Measurements from ENCODE around the gene SGMS1.

SGMS1 gene

DNA sequence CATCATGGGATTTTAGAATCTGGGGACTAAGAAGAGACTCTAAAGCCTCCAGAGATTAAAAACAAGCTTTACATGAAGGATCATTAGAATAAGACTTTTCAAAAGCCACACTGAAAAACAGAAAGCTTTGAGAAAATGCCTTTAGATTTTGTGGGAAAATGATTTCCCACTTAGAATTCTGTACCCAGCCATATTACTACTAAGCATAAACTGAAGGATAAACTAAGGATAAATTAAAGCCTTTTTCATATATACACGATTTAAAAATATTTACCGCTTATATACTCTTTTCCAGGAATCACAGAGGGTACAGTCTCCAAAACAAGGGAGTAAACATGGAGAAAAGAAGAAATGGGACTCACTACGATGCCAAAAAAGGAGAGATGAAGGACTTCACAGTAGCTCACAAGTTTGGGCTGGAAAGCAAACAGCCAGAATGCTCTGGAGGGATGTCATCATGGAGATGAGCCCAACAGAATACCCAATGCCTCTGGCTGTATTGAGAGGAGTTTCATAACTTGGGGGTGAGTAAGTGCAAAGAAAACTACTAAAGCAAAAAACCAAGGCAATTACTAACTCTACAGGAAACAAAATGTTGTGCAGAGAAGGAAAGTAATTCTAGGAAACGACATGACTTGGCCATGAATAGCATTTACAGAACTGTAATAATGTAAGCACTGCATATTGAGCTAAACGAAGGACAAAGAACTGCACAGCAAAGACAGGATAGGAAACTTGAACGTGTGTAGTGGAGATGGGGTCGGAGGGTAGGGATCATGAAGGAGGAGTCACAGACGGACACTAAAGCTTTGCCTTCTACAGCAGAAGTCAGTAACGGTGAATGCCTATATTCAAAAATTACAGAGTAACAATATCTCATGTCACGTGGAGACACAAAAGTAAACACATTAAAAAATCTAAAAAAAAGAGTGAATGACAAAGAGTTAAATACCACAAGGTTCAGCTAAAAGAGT lies 311.0 kb downstream of the SGMS1 start:
- Mint-ChIP-seq H3K4me1 (ENCODE audit: low read depth) (no peaks in the 10 kb centered on the region), H3K27ac (no peak overlapping the region), H3K4me3 (no peak overlapping the region), H3K9me3 (ENCODE audit: low read depth) (no peaks in the 10 kb centered on the region), H3K36me3 (peaks cover 28% of the 10 kb centered on the region), H3K27me3 (no peaks in the 10 kb centered on the region)

DNA sequence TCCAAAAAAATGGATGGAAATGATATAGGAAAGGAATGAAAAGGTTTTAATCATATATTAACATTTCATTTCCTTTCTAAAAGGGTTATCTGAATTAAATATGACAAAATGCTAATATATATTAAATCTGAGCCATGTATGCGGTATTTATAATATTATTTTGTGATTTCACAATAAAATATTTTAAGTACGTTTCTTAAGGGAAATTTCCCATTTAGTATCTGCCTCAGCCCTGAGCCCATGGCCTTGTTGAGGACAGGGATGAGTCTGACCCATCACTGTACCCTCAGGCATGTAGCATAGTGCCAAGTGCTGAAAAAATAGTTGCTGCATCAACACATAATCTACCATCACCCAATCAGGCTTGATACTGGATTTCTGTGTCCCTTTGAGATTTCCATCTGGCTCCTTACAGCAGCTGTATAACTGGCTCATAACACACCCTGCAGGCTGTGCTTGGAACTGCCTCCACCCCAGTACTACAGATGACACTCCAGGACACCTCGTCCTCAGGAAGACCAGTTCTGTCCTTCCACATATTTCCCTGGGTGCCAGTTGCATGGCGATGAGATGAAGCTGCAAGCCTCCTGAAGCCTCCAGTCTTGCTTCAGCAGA lies 313.1 kb downstream of the SGMS1 start:
- peaks cover 31% of the 10 kb centered on the region for H3K36me3 Mint-ChIP-seq
- no peaks in the 10 kb centered on the region for H3K27me3 Mint-ChIP-seq
- no peak overlapping the region for H3K27ac Mint-ChIP-seq
- H3K4me3 Mint-ChIP-seq = no peak overlapping the region
- no peaks in the 10 kb centered on the region for H3K4me1 Mint-ChIP-seq (ENCODE audit: low read depth)
- H3K9me3 Mint-ChIP-seq (ENCODE audit: low read depth) = no peaks in the 10 kb centered on the region

DNA sequence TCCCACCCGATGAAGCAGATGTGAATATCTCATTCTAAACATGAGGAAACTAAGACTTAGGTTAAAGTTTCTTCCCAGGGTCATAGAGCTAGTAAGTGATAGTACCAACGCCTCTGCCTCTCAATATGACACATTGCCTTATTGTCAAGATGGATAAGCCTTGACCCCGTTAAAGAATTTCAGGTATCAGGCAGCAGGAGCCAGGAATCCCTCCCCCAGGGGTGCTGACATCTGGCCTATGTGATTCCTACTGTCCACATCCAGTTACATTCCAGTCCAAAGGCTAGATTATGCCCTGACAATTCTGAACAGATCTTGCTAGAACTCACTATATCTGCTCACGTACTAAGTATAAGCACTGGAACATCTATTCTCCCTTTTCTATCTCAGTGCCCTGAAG lies 314.4 kb downstream of the SGMS1 start:
- Mint-ChIP-seq H3K4me1 (ENCODE audit: low read depth) (no peaks in the 10 kb centered on the region), H3K27ac (no peak overlapping the region), H3K27me3 (no peaks in the 10 kb centered on the region), H3K36me3 (peaks cover 29% of the 10 kb centered on the region), H3K9me3 (ENCODE audit: low read depth) (no peaks in the 10 kb centered on the region), H3K4me3 (no peak overlapping the region)

DNA sequence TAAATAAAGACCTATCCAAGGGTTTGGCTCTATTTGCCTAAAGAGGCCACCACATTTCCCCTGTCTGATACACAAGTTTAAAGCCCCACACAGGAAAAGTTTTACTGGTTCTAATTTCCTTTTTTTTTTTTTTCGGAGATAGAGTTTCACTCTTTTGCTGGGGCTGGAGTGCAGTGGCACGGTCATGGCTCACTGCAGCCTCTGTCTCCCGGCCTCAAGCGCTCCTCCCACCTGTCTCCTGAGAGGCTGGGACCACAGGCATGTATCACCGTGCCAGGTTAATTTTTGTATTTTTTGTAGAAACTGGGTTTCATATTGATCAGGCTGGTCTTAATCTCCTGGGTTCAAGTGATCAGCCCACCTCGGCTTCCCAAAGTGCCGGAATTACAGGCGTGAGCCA lies 319.1 kb downstream of the SGMS1 start:
- H3K27ac Mint-ChIP-seq = no peak overlapping the region
- H3K27me3 Mint-ChIP-seq = no peaks in the 10 kb centered on the region
- peaks cover 5% of the 10 kb centered on the region for H3K9me3 Mint-ChIP-seq (ENCODE audit: low read depth)
- no peak overlapping the region for H3K4me3 Mint-ChIP-seq
- H3K4me1 Mint-ChIP-seq (ENCODE audit: low read depth) = no peaks in the 10 kb centered on the region
- H3K36me3 Mint-ChIP-seq = peaks cover 14% of the 10 kb centered on the region

DNA sequence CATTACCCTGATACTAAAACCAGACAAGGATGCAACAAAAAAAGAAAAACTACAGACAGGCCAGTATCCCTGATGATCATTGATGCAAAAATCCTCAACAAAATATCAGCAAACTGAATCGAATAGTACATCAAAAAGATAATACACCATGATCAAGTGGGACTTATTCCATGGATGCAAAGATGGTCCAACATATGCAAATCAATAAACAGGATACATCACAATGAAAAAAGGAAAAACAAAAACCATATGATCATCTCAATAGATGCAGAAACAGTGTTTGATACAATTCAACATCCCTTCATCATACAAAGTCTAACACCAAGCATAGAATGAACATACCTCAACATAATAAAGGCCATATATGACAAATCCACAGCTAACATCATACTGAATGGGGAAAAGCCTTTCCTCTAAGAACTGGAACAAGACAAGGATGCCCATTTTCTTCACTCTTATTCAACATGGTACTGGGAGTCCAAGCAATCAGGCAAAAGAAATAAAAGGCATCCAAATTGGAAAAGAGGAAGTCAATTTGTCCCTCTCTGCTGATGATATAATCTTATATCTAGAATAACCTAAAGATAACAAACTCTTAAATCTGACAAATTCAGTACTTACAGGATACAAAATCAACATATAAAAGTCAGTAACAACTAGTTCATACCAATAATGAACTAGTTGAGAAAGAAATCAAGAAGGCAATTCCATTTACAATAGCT lies 323.6 kb downstream of the SGMS1 start:
- H3K36me3 Mint-ChIP-seq = peaks cover 2% of the 10 kb centered on the region
- H3K27ac Mint-ChIP-seq = no peak overlapping the region
- H3K4me3 Mint-ChIP-seq = no peak overlapping the region
- peaks cover 19% of the 10 kb centered on the region for H3K9me3 Mint-ChIP-seq (ENCODE audit: low read depth)
- H3K4me1 Mint-ChIP-seq (ENCODE audit: low read depth) = no peaks in the 10 kb centered on the region
- H3K27me3 Mint-ChIP-seq = no peaks in the 10 kb centered on the region

DNA sequence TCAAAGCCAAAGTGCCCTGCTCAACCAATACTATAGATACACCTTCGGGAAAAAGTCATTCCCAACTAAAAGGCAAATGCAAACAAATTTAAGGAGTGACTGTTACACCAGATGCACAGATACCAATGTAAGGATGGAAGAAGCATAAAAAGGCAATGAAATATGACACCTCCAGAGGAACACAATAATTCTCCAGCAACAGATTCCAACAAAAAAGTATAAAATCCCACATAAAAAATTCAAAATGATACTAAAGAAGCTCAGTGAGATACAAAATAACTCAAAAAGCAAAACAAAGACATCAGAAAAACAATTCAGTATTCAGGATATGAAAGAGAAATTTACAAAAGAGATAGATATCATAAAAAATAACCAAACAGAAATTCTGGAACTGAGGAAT lies 328.4 kb downstream of the SGMS1 start:
- Mint-ChIP-seq H3K4me1 (ENCODE audit: low read depth) (no peaks in the 10 kb centered on the region), H3K36me3 (peaks cover 2% of the 10 kb centered on the region), H3K4me3 (no peak overlapping the region), H3K27ac (no peak overlapping the region), H3K27me3 (no peaks in the 10 kb centered on the region), H3K9me3 (ENCODE audit: low read depth) (peaks cover 14% of the 10 kb centered on the region)

DNA sequence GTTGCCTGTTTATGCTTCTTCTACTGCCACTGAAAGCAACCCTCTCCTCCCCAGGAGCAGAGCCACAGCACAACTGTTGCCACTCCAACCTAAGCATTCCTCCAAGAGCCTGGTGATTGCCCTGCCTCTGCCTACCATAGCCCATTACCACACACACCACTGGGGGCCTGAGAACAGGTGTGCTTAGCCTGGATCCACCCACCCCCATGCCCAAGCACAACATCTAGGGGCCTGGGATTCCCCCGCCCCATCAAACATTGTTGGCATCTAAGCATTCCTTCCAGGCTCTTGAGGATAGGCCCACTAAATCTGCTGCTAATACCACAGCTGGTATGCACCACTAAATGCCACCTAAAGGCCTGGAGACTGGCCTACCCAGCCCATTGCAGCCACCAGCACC lies 329.2 kb downstream of the SGMS1 start:
- H3K27me3 Mint-ChIP-seq = no peaks in the 10 kb centered on the region
- peaks cover 14% of the 10 kb centered on the region for H3K9me3 Mint-ChIP-seq (ENCODE audit: low read depth)
- no peak overlapping the region for H3K27ac Mint-ChIP-seq
- H3K4me1 Mint-ChIP-seq (ENCODE audit: low read depth) = no peaks in the 10 kb centered on the region
- no peak overlapping the region for H3K4me3 Mint-ChIP-seq
- H3K36me3 Mint-ChIP-seq = peaks cover 2% of the 10 kb centered on the region

DNA sequence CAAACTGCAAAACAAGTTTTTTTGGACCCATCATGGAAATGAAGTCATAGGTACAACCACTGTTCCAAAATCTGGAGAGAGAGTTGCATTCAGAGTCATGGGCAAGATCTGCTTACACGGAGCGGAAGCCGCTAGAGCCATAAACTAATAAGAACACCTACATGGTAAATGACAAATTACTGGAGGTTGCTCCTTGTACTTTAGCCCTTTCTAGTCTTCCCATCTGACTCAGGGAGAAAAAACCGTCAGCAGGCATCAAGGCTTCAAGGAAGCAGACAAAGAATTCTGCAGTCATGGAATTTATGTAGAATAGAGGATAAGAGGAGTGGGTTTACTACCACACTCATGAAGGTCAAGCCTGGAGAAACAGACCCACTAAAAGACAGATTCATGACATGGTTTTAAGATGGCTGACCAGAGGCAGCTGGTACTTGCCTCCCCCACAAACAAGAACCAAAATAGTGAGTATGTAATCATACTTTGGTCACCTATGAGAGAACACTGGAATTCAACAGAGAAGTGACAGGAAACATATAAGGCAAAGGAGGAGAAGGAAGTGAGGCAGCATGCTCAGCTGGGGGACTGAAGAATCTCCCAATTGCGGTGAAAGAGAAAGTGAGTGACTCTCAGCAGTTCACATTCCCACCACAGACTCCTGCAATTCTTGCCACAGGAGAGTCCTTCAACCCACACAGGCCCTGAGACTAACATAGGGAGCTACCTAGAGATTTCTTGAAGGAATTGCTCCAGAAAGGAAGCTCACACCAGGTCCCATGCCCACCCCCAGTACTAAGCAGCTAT lies 330.0 kb downstream of the SGMS1 start:
- Mint-ChIP-seq H3K4me3 (no peak overlapping the region), H3K27me3 (no peaks in the 10 kb centered on the region), H3K4me1 (ENCODE audit: low read depth) (no peaks in the 10 kb centered on the region), H3K9me3 (ENCODE audit: low read depth) (peaks cover 7% of the 10 kb centered on the region), H3K27ac (no peak overlapping the region), H3K36me3 (peaks cover 2% of the 10 kb centered on the region)

DNA sequence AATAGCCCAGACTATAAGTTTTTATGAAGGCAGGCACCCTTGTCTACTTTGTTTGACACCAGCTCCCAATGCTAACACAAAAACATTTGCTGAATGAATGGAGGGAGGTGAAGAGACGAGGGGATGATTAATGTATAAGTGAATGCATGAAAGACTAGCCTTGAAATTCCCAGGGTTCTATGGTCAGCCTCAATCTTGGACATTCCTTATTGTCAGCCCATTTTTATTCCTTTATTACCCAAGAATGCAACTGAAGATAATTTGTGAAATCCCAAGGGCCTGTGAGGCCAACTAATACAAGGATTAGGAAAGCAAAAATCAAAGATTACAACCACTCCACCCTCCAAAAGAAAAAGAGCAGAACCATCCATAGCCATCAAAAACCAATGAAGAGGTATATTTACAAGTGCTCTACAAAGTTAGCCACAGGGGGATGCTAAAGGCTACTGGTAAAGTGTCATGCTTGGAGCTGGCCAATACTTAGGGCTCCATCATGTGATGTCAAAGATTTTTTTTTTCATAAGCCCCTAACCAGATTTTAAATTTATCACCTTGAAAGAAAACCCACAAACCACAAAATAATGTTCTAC lies 332.4 kb downstream of the SGMS1 start:
- no peaks in the 10 kb centered on the region for H3K4me1 Mint-ChIP-seq (ENCODE audit: low read depth)
- H3K27me3 Mint-ChIP-seq = peaks cover 1% of the 10 kb centered on the region
- no peaks in the 10 kb centered on the region for H3K36me3 Mint-ChIP-seq
- no peak overlapping the region for H3K4me3 Mint-ChIP-seq
- H3K9me3 Mint-ChIP-seq (ENCODE audit: low read depth) = peaks cover 3% of the 10 kb centered on the region
- no peak overlapping the region for H3K27ac Mint-ChIP-seq

DNA sequence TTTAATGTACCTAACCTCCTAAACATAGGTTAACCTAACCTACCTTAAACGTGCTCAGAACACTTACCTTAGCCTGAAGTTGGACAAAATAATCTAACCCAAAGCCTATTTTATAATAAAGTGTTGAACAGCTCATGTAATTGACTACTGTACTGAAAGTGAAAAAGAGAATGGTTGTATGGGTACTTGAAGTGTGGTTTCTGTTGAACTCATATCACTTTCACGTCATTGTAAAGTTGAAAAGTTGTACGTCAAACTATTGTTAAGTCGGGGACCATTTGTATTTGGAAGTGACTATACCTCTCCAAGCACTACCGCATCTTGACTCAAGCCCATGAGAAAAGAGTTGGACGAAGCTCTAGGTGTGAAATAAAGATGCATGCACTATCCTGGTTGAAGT lies 334.6 kb downstream of the SGMS1 start:
- Mint-ChIP-seq H3K9me3 (ENCODE audit: low read depth) (no peaks in the 10 kb centered on the region), H3K4me1 (ENCODE audit: low read depth) (no peaks in the 10 kb centered on the region), H3K4me3 (no peak overlapping the region), H3K27ac (no peak overlapping the region), H3K36me3 (no peaks in the 10 kb centered on the region), H3K27me3 (peaks cover 3% of the 10 kb centered on the region)

DNA sequence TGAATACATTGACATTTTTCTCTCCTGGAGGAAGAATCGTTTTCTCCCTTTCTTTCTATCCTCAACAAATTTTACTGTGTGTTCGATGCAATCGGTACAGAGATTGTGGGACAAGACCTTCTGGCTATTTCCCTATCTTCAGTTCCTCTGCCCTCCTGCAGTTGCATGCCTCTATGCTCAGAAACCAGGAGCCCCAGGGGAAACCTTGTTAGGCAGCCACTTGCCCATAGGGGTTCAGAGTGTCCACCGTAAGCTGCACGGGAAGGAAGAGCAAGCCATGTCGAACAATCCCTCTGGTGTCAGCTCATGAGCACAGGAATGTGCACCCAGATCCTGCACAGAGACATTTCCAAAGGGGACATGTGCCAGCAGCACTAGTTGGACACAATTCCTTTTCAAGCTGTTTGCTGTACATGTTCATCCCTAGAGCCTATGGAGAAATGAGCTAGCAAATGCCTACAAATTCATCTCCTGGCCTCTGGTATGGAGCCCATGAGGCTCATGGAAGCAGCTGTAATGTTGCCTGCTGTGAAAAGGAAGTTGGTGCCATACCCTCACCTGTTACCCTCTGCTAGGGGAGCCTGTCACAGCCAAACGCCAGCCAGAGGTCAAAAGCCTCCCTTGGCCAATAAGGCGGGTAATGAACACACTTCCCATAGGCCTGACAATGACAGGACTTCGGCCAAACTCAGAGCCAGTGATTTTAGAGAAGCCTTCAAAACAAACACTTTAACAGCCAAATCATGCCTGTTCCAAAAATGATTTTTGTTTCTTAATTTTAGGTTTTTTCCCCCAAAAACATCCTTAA lies 336.6 kb downstream of the SGMS1 start:
- H3K27ac Mint-ChIP-seq = no peak overlapping the region
- H3K36me3 Mint-ChIP-seq = no peaks in the 10 kb centered on the region
- H3K4me3 Mint-ChIP-seq = no peak overlapping the region
- no peaks in the 10 kb centered on the region for H3K9me3 Mint-ChIP-seq (ENCODE audit: low read depth)
- H3K27me3 Mint-ChIP-seq = peaks cover 14% of the 10 kb centered on the region
- no peaks in the 10 kb centered on the region for H3K4me1 Mint-ChIP-seq (ENCODE audit: low read depth)

DNA sequence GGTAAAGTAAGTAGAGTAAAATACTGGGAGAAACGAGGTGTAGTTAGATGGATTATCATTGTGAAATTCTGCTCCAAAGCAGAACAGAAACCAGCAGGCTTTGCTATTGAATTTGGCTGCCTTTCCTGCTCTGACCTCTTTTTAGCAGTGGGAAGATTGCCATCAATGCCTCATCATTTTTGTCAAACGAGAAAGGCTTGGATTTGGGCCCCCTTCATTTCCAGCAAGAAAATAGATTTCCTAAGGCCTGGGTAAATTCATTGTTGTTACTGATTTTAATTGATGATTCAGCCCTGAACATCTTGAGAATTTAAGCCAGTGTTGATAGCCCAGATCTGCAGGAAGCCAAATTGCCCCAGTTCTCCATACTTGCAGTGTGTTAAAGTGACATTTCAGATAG lies 337.2 kb downstream of the SGMS1 start:
- H3K9me3 Mint-ChIP-seq (ENCODE audit: low read depth) = no peaks in the 10 kb centered on the region
- H3K4me3 Mint-ChIP-seq = no peak overlapping the region
- H3K36me3 Mint-ChIP-seq = no peaks in the 10 kb centered on the region
- no peaks in the 10 kb centered on the region for H3K4me1 Mint-ChIP-seq (ENCODE audit: low read depth)
- no peak overlapping the region for H3K27ac Mint-ChIP-seq
- H3K27me3 Mint-ChIP-seq = peaks cover 18% of the 10 kb centered on the region

DNA sequence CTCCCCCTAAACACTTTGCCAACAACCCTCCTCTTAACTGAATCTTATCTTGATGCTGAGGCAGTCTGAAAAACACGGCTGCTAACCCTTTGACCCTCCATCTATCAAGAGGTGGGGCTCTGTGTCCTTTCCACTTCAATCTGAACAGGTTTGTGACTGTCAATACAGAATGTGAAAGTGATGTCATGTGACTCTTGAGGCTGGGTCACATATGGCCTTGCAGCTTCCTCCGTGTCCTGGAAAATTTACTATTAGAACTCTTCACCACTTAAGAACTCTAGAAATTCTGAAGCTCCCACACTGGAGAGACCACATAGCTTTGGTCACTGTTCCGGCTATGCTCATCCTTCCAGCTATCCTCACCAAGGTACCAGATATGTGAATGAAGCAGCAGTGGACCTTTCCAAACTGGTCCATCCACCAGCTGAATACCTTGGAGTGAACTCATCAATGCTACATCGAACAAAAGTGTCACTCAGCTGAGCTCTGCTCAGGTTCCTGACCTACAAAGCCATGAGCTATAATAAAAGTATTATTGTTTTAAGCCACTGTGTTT lies 341.7 kb downstream of the SGMS1 start:
- H3K9me3 Mint-ChIP-seq (ENCODE audit: low read depth) = no peaks in the 10 kb centered on the region

More for the DNA sequence above, 341.7 kb downstream of the SGMS1 start:
- Mint-ChIP-seq H3K4me3 (no peak overlapping the region), H3K36me3 (no peaks in the 10 kb centered on the region), H3K27me3 (peaks cover 33% of the 10 kb centered on the region), H3K27ac (no peak overlapping the region), H3K4me1 (ENCODE audit: low read depth) (no peaks in the 10 kb centered on the region)
